Measurements from ENCODE around the gene XRCC3. TPM values are rescaled to one million over a fixed set of nuclear protein-coding genes. Genes with fewer than 3 reads are reported as not detected.

Gene XRCC3
- total and polyA plus RNA-seq, 12 donors, result 1.3 to 10.2 (median 5.0) TPM

GRCh38 chr14:103735815-103736545, 20.7 kb upstream of the XRCC3 start:
- H3K4me3 ChIP-seq, result no peak overlapping the region
- TF ChIP-seq POLR2A (IDR thresholded peaks at IDR 0.05) (no peak), CTCF (IDR thresholded peaks at IDR 0.05) (no peak)
- 81 to 91% (median 86%) methylated on average over 19 to 22 of the region's 22 CpGs for WGBS, 4 donors
- intact Hi-C loops (cut with DNase I), result no loop called here
- H3K36me3 ChIP-seq (replicated peaks in 1 of 2), result peaks cover 0 to 42% of the 10 kb centered on the region in 2 donors
- peaks cover 13 to 32% of the 10 kb centered on the region in 2 donors for H3K4me1 ChIP-seq (replicated peaks in 1 of 2)
- peak overlapping the region in 2 of 5 donors; percentile 79 to 88 for H3K27ac ChIP-seq
- H3K27me3 ChIP-seq, result no peaks in the 10 kb centered on the region
- no peaks in the 10 kb centered on the region for H3K9me3 ChIP-seq (replicated peaks in 1 of 3)
- DNase-seq, result no peak

DNA sequence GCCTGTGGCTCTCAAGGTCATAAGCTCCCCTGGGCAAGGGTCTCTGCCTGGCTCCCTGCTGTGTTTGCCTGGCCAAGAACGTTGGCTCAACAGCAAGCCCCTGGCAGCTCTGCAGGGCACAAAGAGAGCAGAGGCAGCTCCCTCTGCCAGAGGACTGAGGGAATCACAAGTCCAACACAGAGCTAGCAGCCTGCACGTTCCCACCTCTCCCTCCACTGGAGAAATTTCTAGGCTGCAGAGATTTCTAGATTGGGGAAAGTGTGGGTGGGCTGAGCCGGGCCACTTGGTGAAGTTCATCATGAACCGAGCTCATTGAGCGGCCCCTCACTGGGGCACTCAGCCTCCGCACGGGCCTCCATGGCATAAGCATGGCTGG, 20.2 kb upstream of the XRCC3 start:
- WGBS, 4 donors, result 69 to 80% (median 78%) methylated on average over 7 of the region's 7 CpGs
- H3K4me3 ChIP-seq, result no peak overlapping the region
- intact Hi-C loops (cut with DNase I), result no loop called here
- H3K9me3 ChIP-seq (replicated peaks in 1 of 3), result no peaks in the 10 kb centered on the region
- no peaks in the 10 kb centered on the region for H3K27me3 ChIP-seq
- peaks cover 0 to 42% of the 10 kb centered on the region in 2 donors for H3K36me3 ChIP-seq (replicated peaks in 1 of 2)
- H3K27ac ChIP-seq, result peak overlapping the region in 2 of 5 donors; percentile 79 to 88
- TF ChIP-seq POLR2A (IDR thresholded peaks at IDR 0.05), result no peak
- TF ChIP-seq CTCF (IDR thresholded peaks at IDR 0.05), result peak in 1 of 6 experiments; percentile 2
- DNase-seq, result peak in 1 of 7 donors; percentile 12
- peaks cover 15 to 33% of the 10 kb centered on the region in 2 donors for H3K4me1 ChIP-seq (replicated peaks in 1 of 2)

GRCh38 chr14:103735022-103735421, 19.8 kb upstream of the XRCC3 start:
- H3K4me1 ChIP-seq (replicated peaks in 1 of 2), result peaks cover 18 to 37% of the 10 kb centered on the region in 2 donors
- peaks cover 0 to 43% of the 10 kb centered on the region in 2 donors for H3K36me3 ChIP-seq (replicated peaks in 1 of 2)
- peak in 1 of 7 donors; percentile 46 for DNase-seq
- intact Hi-C loops (cut with DNase I), result no loop called here
- H3K27me3 ChIP-seq, result no peaks in the 10 kb centered on the region
- H3K27ac ChIP-seq, result peak overlapping the region in 2 of 5 donors; percentile 79 to 88
- TF ChIP-seq CTCF (IDR thresholded peaks at IDR 0.05), result no peak
- no peak for TF ChIP-seq POLR2A (IDR thresholded peaks at IDR 0.05)
- H3K4me3 ChIP-seq, result no peak overlapping the region
- 53 to 78% (median 69%) methylated on average over 12 of the region's 12 CpGs for WGBS, 4 donors
- H3K9me3 ChIP-seq (replicated peaks in 1 of 3), result no peaks in the 10 kb centered on the region

GRCh38 chr14:103734081-103734888, 19.0 kb upstream of the XRCC3 start:
- Histone ChIP-seq H3K36me3 (replicated peaks in 1 of 2) (peaks cover 0 to 43% of the 10 kb centered on the region in 2 donors), H3K27me3 (no peaks in the 10 kb centered on the region), H3K27ac (peak overlapping the region in 2 of 5 donors; percentile 79 to 88), H3K4me1 (replicated peaks in 1 of 2) (peaks cover 18 to 38% of the 10 kb centered on the region in 2 donors), H3K9me3 (replicated peaks in 1 of 3) (no peaks in the 10 kb centered on the region), H3K4me3 (no peak overlapping the region)
- DNase-seq, result no peak
- TF ChIP-seq CTCF (IDR thresholded peaks at IDR 0.05), result no peak
- TF ChIP-seq POLR2A (IDR thresholded peaks at IDR 0.05), result no peak
- WGBS, 4 donors, result 89 to 92% (median 91%) methylated on average over 21 to 23 of the region's 23 CpGs
- intact Hi-C loops (cut with DNase I), result no loop called here
